GM19193 (cell line): ENCODE measurements around the gene MIX23.

Experiments
- POLR2A ChIP-seq: IDR thresholded peaks from 4 replicates; pipeline ENCODE4 v1.6.1; 2011; ENCODE audit not compliant: insufficient read depth, insufficient read length; ENCODE audit errors: extremely low read depth

MIX23 gene

GRCh38 chr3:122382888-122383666 is at the start of gene MIX23:
Gene MIX23 (minus strand): TSS chr3:122383231. CDS start chr3:122383224, 7 bp downstream.
- TF ChIP-seq POLR2A, result peak; percentile 81

GRCh38 chr3:122430371-122430770 is 47.3 kb upstream of the MIX23 start:
- TF ChIP-seq POLR2A, result no peak

- no peak for TF ChIP-seq POLR2A
Observed at GRCh38 chr3:122427857-122428471, 44.9 kb upstream of the MIX23 start.

- TF ChIP-seq POLR2A, result no peak
Observed at GRCh38 chr3:122421836-122422235, 38.8 kb upstream of the MIX23 start.

- no peak for TF ChIP-seq POLR2A
Observed at GRCh38 chr3:122421101-122421500, 38.1 kb upstream of the MIX23 start.

GRCh38 chr3:122416966-122417365 is 33.9 kb upstream of the MIX23 start:
- TF ChIP-seq POLR2A, result no peak

GRCh38 chr3:122415762-122416654 is 33.0 kb upstream of the MIX23 start, which contains the start of gene WDR5B:
Gene WDR5B (minus strand): TSS chr3:122416062. CDS start chr3:122415528, 534 bp downstream.
- peak; percentile 95 for TF ChIP-seq POLR2A

- TF ChIP-seq POLR2A, result no peak
Observed at GRCh38 chr3:122415104-122415744, 32.2 kb upstream of the MIX23 start.

- TF ChIP-seq POLR2A, result no peak
Observed at GRCh38 chr3:122414391-122414790, 31.4 kb upstream of the MIX23 start.

- TF ChIP-seq POLR2A, result no peak
Observed at GRCh38 chr3:122410639-122411038, 27.6 kb upstream of the MIX23 start.

- TF ChIP-seq POLR2A, result no peak
Observed at GRCh38 chr3:122410111-122410510, 27.1 kb upstream of the MIX23 start.

- TF ChIP-seq POLR2A, result no peak
Observed at GRCh38 chr3:122409446-122409845, 26.4 kb upstream of the MIX23 start.

- TF ChIP-seq POLR2A, result no peak
Observed at GRCh38 chr3:122407946-122408345, 24.9 kb upstream of the MIX23 start.

GRCh38 chr3:122406198-122406597 is 23.2 kb upstream of the MIX23 start:
- no peak for TF ChIP-seq POLR2A

- no peak for TF ChIP-seq POLR2A
Observed at GRCh38 chr3:122405015-122405414, 22.0 kb upstream of the MIX23 start.
